HG03571 (cell line): Measurements from ENCODE around the gene CHMP1B.

Experiments used
- ATAC-seq: cut with Tn5 transposase; IDR thresholded peaks from one replicate; pipeline ENCODE4 v1.9.1; 2021; ENCODE audit not compliant: unreplicated experiment

CHMP1B gene

GRCh38 chr18:11851146-11851805 lies at the start of gene CHMP1B:
CHMP1B (plus strand) TSS chr18:11851413; CDS start chr18:11851512, 99 bp downstream.
- peak; percentile 95 for ATAC-seq

DNA sequence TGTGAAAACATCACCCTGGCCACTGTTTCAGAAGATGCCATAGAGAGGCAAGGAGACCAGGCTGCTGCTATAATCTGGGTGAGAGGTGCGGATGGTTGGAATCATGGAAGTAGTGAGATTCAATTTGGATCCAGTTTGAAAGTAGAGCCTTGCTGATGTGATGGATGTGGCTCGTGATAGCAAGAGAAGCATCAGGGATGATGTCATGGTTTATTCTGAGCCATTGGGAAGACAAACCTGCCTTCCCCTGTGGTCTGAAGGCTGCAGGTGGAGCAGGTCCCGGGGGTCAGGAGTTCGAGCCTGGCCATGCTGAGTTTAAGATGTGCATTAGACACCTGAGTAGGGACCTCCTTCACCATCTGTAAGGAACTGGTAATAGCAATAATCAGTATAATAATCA lies 49.6 kb upstream of the CHMP1B start:
- no peak for ATAC-seq

DNA sequence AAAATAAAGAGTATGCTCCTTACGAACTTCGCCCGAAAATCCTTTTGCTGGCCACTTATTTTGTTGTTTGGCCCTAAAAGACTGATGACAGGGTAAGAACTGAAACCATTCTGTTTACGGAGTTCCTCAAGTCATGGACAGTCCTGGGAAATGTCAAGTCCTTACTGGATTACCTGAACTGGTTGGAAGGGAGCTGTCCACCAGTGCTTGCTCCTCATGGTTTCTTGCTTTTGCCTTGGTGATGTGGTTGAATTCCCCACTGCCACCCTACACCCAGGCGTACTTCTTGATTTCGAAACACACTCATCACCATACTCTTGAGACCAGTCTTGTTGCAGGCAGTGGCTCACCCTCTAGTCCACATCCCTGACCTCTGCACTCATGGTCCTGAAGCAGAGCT lies 49.1 kb upstream of the CHMP1B start:
- no peak for ATAC-seq

GRCh38 chr18:11802586-11802985 lies 48.6 kb upstream of the CHMP1B start:
- ATAC-seq, result no peak

- no peak for ATAC-seq
These were observed 44.0 kb upstream of the CHMP1B start for GRCh38 chr18:11807233-11807632.

DNA sequence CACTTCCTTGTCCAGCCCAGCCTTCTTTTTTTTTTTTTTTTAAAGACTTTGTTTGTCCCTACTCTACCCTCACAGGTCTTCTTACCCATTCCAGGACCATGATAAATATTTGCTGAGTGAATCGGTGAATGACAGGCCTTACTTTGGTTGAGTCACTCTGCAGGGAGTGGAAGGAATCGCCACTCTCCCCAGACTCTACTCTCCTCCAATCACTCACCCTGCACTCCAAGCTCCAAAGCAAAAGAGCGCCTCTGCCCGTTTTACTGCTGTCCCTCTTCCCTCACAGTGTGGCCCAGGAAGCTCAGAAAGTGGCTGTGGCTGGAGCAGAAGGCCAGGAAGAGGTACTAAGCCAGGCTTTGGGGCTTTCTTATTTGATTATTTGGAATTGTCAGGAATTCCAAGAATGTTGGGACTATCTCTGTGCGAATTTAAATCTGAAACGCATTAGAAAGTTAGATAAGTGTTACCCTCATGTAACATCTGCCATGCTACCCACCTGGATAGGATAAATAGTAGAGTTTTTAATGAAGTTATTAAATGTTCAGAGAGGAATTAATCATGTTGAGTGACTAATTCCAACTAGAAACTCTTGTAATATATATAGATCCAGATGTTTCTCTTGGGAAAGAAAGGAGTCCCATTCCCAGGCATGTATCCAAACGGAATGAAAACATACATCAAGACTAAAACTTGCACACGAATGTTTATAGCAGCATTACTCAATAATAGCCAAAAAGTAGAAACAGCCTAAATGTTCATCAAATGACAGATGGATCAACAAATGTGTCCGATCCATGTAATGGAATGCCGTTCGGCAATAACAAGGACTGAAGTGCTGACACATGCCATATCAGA lies 43.0 kb upstream of the CHMP1B start:
- ATAC-seq, result no peak

GRCh38 chr18:11809895-11810294 lies 41.3 kb upstream of the CHMP1B start:
- ATAC-seq, result no peak

- no peak for ATAC-seq
These were observed 40.8 kb upstream of the CHMP1B start for GRCh38 chr18:11810379-11810778.

- ATAC-seq, result no peak
These were observed 40.2 kb upstream of the CHMP1B start for GRCh38 chr18:11811009-11811408.

DNA sequence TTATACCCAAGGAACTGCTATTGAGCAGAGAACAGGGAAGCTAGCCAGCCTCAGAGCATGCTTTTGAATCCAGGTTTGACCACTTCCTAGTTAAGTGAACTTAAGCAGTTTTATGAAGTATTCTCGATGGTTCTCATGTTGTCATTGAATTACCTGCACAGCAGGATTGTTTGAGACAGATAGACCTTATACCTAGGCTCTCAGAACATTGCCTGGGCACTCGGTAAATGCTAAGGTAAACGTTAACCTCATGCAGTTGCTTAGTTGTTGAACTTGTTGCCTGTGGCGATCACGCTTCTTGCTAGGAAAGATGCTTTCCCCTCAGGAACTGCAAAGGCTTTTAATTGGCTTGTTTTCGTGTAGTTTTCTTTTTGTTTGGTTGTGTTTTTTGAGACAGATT lies 34.0 kb upstream of the CHMP1B start:
- ATAC-seq, result no peak

DNA sequence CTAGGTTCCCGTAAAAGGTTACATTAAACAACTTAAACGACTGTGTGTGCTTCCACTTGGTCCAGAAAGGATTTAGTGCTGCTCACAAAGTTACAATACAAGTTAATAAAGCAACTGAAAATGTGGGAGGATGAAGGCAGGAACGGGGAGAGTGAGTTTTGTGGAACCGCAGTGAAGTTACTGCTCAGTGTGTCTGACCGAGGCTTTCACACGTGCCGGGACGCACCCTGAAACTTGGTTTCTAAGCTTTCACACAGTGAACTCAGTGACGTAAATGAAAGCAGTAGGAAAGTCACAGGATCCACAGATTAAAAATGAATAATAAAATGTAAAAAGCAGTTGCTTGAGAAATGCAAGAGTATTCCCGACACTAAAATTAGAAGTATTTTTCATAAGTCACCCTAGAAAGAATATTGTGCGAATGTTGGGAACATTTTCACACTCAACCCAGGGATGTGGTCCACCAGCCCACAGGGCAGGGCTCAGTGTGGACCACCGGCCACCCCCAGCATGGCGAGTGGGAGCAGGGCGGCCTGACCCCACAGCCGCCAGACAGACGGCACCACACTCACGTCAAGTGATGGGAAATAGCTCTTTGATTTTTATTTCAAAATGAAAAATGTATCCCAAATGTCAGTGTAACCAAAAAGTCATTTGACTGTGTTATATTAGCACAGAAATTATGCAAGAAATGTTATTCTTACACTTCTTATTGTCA lies 32.6 kb upstream of the CHMP1B start:
- ATAC-seq, result no peak

GRCh38 chr18:11819938-11820337 lies 31.3 kb upstream of the CHMP1B start:
- ATAC-seq, result no peak

- no peak for ATAC-seq
These were observed 30.5 kb upstream of the CHMP1B start for GRCh38 chr18:11820697-11821096.

- no peak for ATAC-seq
These were observed 30.0 kb upstream of the CHMP1B start for GRCh38 chr18:11821208-11821607.

DNA sequence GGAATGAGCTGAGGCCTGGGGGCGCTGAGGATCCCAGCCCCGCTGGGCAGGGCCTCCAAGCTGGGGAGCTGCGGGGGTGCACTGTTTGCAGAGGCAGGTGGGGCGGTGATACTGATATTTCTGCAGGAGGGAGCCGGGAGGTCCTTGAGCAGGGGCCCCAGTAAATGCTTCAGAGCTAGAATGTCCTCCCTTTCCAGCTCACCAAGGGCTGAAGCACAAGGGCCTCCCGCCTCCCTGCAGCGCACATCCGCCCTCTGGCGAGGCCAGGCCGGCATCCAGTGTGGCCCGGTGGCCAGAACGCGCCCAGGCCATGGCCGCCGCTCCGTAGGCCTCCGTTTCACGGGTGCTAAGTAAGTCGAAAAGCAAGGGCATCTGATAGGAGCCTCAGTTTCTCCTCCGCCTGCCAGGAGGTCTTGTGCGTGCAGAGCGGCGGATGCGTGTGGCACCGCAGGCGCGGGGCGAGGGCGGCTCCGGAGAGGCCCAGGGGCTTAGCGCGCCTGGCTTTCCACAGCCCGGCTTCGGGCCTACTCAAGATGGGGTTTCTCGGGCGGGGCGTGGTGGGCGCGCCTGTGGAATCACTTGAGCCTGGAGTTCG lies 29.5 kb upstream of the CHMP1B start:
- no peak for ATAC-seq

GRCh38 chr18:11823545-11823944 lies 27.7 kb upstream of the CHMP1B start:
- ATAC-seq, result no peak

DNA sequence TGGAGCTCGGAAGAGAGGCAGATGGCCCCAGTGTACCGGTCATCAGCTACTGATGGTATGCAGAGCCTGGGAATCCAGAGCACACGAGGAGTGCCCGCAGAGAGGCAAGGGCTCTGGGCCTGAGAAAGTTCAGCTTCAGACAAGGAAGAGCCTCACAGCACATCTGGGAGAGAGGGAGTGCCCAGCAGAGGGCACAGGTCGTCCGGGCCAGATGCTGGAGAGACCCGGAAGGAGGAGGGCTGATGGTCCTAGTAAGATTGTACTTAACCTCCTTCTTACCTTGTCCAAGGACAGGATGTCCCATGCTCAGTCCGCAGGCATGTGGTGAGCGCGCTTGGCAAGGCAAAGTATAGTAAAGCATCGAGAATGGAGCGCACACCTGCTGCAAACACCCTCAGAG lies 24.4 kb upstream of the CHMP1B start:
- ATAC-seq, result no peak

DNA sequence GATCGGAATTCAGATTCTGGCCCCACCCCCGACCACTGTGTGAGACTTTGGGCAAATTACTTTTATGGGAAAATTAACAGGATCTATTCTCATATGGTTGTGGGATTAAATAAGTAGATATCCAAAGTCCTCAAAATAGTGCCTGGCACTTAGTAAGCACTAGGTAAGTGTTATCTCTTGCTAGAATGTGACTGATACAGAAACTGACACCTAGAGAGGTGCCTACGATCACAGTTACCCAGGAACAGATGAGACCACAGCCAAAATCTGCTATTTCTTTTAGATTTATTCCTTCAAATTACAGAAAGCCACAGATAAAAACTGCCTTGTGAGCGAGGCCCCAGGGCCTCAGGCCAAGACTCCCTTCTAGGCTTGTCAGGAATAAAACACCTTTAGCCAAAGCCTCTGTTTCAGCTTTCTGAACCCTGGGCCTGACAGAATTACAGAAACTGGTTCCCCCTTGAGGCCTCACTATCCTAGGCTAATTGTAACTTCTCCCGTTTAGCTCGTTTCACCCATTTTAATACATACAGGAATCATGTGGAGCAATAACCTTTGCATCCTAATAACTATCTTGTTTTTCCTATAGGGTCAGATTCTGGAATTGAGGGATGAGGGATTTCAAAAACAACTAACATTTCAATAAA lies 22.3 kb upstream of the CHMP1B start:
- no peak for ATAC-seq

DNA sequence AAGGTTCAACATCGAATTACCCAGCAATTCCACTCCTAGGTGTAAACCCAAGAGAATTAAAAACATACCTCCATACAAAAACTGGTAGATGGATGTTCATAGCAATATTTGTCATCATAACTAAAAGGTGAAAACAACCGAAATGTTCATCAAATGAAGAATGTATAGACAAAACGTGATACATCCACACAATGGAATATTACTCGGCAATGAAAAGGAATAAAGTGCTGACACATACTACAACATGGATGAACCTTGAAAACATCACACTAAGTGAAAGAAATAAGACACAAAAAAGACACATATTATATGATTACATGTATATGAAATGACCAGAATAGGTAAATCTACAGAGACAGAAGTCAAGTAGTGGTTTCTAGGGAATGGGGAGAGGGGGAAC lies 20.6 kb upstream of the CHMP1B start:
- no peak for ATAC-seq

GRCh38 chr18:11831921-11832320 lies 19.3 kb upstream of the CHMP1B start:
- no peak for ATAC-seq

GRCh38 chr18:11834772-11835171 lies 16.4 kb upstream of the CHMP1B start:
- ATAC-seq, result no peak
